HepG2 (cell line): ENCODE data around the gene STK11. TPM values are rescaled to one million over a fixed set of nuclear protein-coding genes. Genes with fewer than 3 reads are reported as not detected.

Source experiments
- ATF7-NPFF ChIP-seq: sonication (generic); formaldehyde crosslinking; IDR thresholded peaks from 2 replicates; pipeline ENCODE4 v1.8.1; 2023; ENCODE audit warnings: mild to moderate bottlenecking, low read depth, missing genetic modification reagents, moderate library complexity
- CAMTA2 ChIP-seq: sonication (generic); formaldehyde crosslinking; IDR thresholded peaks from 2 replicates; pipeline ENCODE4 v1.4.0; 2020; ENCODE audit warnings: mild to moderate bottlenecking, missing genetic modification reagents, borderline replicate concordance
- HOXA3 ChIP-seq: sonication (generic); formaldehyde crosslinking; IDR thresholded peaks from 2 replicates; pipeline ENCODE4 v1.5.0; 2020; ENCODE audit warnings: missing genetic modification reagents
- NFE2L1 ChIP-seq: sonication (generic); formaldehyde crosslinking; IDR thresholded peaks from 2 replicates; pipeline ENCODE4 v1.4.0; 2020; ENCODE audit warnings: missing genetic modification reagents, mild to moderate bottlenecking, borderline replicate concordance
- ONECUT2 ChIP-seq: sonication (generic); formaldehyde crosslinking; IDR thresholded peaks from 2 replicates; pipeline ENCODE4 v1.4.0; 2020; ENCODE audit warnings: missing genetic modification reagents
- PHF20 ChIP-seq: sonication (generic); formaldehyde crosslinking; IDR thresholded peaks from 2 replicates; pipeline ENCODE4 v1.5.0; 2020; ENCODE audit warnings: mild to moderate bottlenecking, missing genetic modification reagents
- RFX5 ChIP-seq: IDR thresholded peaks from 2 replicates; pipeline ENCODE4 v1.6.1; 2011; ENCODE audit warnings: low read depth, low read length, improper control_type of control experiment
- SIX4 ChIP-seq: sonication (generic); formaldehyde crosslinking; IDR thresholded peaks from 2 replicates; pipeline ENCODE4 v1.4.0; 2020; ENCODE audit warnings: missing genetic modification reagents
- ZNF224 ChIP-seq: sonication (generic); formaldehyde crosslinking; IDR thresholded peaks from 2 replicates; pipeline ENCODE4 v1.5.0; 2020; ENCODE audit warnings: mild to moderate bottlenecking, missing genetic modification reagents
- ZNF75D ChIP-seq: sonication (generic); formaldehyde crosslinking; IDR thresholded peaks from 2 replicates; pipeline ENCODE4 v1.8.1; 2023; ENCODE audit warnings: missing genetic modification reagents, mild to moderate bottlenecking, borderline replicate concordance
- ZSCAN9 ChIP-seq: IDR thresholded peaks from 2 replicates; pipeline ENCODE4 v1.6.1; 2016; ENCODE audit warnings: borderline replicate concordance
- polyA plus RNA-seq, 8 experiments: library from polyadenylated mRNA; depleted of rRNA in 3 of 8; stranded (reverse) in 7 of 8; unstranded in 1 of 8; fragments of >200 nt; fragmentation: Illumina TruSeq in 4 of 8; extraction: Trizol in 4 of 8; gene quantifications; 2 replicates each; pipeline versions ENCODE4 v1.2.1 to v1.2.3, GENCODE V29; 2011 to 2016; ENCODE audit warnings: low read depth in 4 of 8, missing spikeins in 1 of 8, mixed read lengths in 1 of 8; ENCODE audit not compliant: insufficient read depth in 1 of 8
- total RNA-seq, 5 experiments: library from RNA; depleted of rRNA; stranded (reverse); fragments of >200 nt; fragmentation: Illumina TruSeq; extraction: Trizol; gene quantifications; 2 replicates each; pipeline ENCODE4 v1.2.3, GENCODE V29; 2016; ENCODE audit warnings: low read depth in 1 of 5
- TF ChIP-seq, protein P1 (sequence below): sonication (generic); formaldehyde crosslinking; IDR thresholded peaks from 2 replicates; pipeline ENCODE4 v1.4.0; 2020; ENCODE audit warnings: mild to moderate bottlenecking, missing genetic modification reagents
- TF ChIP-seq, protein P2 (sequence below): sonication (generic); formaldehyde crosslinking; IDR thresholded peaks from 2 replicates; pipeline ENCODE4 v1.4.0; 2020; ENCODE audit warnings: missing genetic modification reagents
- TF ChIP-seq, protein P3 (sequence below): sonication (generic); formaldehyde crosslinking; IDR thresholded peaks from 2 replicates; pipeline ENCODE4 v1.8.1; 2023; ENCODE audit warnings: mild to moderate bottlenecking, moderate library complexity, missing genetic modification reagents
- TF ChIP-seq, protein P4 (sequence below): sonication (generic); formaldehyde crosslinking; IDR thresholded peaks from 2 replicates; pipeline ENCODE4 v1.5.0; 2020; ENCODE audit warnings: missing genetic modification reagents
- TF ChIP-seq, protein P5 (sequence below): sonication (generic); formaldehyde crosslinking; IDR thresholded peaks from 2 replicates; pipeline ENCODE4 v1.4.0; 2020; ENCODE audit warnings: missing genetic modification reagents

Gene STK11
- total and polyA plus RNA-seq, 2 of the 13 experiments (the other 11 are each of a cell fraction or from before 2014, with no cell fraction given): 27.5 to 43.6 TPM

DNA sequence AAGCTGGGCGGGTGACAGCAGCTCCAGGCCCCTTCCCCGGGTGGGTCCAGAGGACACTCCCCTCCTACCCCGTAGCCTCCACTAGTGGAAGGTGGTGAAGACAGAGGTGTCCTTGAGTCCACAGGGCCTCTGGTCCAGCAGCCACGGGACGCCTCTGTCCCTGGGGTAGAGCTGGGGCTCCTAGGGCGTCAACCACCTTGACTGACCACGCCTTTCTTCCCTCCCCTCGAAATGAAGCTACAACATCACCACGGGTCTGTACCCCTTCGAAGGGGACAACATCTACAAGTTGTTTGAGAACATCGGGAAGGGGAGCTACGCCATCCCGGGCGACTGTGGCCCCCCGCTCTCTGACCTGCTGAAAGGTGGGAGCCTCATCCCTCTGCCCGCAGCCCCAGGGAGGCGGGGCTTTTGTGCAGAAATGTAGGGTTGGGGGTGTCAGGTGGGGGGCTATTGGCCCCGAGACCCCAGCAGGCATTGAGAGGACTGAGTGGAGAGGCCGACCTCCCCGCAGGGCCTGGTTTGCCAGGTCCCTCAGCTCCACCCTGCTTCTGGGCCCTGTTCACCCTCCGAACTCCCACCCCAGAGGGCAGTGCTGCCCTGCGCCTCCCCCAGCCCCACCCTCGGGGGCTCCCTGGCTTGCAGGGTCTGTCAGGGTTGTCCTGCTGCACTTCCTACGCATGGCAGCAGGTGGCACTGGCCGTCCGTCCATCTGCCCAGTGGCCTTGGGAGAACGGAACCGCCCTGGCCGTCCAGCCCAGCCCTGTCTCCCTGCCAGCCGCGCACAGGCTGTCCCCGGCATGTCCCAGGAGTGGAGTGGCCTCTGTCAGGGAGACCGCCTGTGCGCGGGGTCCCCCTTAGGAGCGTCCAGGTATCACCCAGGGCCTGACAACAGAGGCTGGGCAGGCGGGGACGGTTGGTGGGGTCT lies 15.7 kb downstream of the STK11 start (continued):
- TF ChIP-seq, protein P1, sequence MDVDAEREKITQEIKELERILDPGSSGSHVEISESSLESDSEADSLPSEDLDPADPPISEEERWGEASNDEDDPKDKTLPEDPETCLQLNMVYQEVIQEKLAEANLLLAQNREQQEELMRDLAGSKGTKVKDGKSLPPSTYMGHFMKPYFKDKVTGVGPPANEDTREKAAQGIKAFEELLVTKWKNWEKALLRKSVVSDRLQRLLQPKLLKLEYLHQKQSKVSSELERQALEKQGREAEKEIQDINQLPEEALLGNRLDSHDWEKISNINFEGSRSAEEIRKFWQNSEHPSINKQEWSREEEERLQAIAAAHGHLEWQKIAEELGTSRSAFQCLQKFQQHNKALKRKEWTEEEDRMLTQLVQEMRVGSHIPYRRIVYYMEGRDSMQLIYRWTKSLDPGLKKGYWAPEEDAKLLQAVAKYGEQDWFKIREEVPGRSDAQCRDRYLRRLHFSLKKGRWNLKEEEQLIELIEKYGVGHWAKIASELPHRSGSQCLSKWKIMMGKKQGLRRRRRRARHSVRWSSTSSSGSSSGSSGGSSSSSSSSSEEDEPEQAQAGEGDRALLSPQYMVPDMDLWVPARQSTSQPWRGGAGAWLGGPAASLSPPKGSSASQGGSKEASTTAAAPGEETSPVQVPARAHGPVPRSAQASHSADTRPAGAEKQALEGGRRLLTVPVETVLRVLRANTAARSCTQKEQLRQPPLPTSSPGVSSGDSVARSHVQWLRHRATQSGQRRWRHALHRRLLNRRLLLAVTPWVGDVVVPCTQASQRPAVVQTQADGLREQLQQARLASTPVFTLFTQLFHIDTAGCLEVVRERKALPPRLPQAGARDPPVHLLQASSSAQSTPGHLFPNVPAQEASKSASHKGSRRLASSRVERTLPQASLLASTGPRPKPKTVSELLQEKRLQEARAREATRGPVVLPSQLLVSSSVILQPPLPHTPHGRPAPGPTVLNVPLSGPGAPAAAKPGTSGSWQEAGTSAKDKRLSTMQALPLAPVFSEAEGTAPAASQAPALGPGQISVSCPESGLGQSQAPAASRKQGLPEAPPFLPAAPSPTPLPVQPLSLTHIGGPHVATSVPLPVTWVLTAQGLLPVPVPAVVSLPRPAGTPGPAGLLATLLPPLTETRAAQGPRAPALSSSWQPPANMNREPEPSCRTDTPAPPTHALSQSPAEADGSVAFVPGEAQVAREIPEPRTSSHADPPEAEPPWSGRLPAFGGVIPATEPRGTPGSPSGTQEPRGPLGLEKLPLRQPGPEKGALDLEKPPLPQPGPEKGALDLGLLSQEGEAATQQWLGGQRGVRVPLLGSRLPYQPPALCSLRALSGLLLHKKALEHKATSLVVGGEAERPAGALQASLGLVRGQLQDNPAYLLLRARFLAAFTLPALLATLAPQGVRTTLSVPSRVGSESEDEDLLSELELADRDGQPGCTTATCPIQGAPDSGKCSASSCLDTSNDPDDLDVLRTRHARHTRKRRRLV (CRISPR knock-in tag): no peak
- no peak for TF ChIP-seq PHF20 (CRISPR knock-in tag)
- TF ChIP-seq, protein P2, sequence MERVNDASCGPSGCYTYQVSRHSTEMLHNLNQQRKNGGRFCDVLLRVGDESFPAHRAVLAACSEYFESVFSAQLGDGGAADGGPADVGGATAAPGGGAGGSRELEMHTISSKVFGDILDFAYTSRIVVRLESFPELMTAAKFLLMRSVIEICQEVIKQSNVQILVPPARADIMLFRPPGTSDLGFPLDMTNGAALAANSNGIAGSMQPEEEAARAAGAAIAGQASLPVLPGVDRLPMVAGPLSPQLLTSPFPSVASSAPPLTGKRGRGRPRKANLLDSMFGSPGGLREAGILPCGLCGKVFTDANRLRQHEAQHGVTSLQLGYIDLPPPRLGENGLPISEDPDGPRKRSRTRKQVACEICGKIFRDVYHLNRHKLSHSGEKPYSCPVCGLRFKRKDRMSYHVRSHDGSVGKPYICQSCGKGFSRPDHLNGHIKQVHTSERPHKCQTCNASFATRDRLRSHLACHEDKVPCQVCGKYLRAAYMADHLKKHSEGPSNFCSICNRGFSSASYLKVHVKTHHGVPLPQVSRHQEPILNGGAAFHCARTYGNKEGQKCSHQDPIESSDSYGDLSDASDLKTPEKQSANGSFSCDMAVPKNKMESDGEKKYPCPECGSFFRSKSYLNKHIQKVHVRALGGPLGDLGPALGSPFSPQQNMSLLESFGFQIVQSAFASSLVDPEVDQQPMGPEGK: peak; percentile 72
- peak; percentile 52; the same call in 1 of the 2 replicates for TF ChIP-seq ATF7-NPFF
- TF ChIP-seq RFX5: no peak
- TF ChIP-seq, protein P3, sequence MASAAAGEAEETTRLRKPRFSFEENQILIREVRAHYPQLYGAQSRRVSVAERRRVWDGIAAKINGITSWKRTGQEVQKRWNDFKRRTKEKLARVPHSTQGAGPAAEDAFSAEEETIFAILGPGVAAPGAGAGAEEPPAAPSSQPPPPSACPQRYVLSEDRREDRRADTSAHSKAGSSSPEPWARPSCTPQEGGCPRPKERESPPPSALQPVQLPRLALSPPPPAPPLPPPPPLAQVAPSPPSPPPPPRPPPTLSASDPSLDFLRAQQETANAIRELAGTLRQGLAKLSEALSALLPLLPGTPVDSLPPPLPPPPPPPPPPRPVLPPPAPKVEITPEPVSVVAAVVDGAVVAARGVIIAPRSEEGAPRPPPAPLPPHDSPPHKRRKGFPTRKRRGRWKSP (CRISPR knock-in tag): no peak
- TF ChIP-seq ZNF224 (CRISPR knock-in tag): no peak
- TF ChIP-seq, protein P4, sequence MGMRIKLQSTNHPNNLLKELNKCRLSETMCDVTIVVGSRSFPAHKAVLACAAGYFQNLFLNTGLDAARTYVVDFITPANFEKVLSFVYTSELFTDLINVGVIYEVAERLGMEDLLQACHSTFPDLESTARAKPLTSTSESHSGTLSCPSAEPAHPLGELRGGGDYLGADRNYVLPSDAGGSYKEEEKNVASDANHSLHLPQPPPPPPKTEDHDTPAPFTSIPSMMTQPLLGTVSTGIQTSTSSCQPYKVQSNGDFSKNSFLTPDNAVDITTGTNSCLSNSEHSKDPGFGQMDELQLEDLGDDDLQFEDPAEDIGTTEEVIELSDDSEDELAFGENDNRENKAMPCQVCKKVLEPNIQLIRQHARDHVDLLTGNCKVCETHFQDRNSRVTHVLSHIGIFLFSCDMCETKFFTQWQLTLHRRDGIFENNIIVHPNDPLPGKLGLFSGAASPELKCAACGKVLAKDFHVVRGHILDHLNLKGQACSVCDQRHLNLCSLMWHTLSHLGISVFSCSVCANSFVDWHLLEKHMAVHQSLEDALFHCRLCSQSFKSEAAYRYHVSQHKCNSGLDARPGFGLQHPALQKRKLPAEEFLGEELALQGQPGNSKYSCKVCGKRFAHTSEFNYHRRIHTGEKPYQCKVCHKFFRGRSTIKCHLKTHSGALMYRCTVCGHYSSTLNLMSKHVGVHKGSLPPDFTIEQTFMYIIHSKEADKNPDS (CRISPR knock-in tag): no peak
- no peak for TF ChIP-seq NFE2L1 (CRISPR knock-in tag)
- TF ChIP-seq ONECUT2 (CRISPR knock-in tag): no peak
- TF ChIP-seq ZNF75D: no peak
- TF ChIP-seq SIX4: no peak
- TF ChIP-seq, protein P5, sequence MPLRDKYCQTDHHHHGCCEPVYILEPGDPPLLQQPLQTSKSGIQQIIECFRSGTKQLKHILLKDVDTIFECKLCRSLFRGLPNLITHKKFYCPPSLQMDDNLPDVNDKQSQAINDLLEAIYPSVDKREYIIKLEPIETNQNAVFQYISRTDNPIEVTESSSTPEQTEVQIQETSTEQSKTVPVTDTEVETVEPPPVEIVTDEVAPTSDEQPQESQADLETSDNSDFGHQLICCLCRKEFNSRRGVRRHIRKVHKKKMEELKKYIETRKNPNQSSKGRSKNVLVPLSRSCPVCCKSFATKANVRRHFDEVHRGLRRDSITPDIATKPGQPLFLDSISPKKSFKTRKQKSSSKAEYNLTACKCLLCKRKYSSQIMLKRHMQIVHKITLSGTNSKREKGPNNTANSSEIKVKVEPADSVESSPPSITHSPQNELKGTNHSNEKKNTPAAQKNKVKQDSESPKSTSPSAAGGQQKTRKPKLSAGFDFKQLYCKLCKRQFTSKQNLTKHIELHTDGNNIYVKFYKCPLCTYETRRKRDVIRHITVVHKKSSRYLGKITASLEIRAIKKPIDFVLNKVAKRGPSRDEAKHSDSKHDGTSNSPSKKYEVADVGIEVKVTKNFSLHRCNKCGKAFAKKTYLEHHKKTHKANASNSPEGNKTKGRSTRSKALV (CRISPR knock-in tag): no peak
- no peak for TF ChIP-seq ZSCAN9 (CRISPR knock-in tag)
- TF ChIP-seq CAMTA2 (CRISPR knock-in tag): no peak
- TF ChIP-seq HOXA3 (CRISPR knock-in tag): peak; percentile 52; the same call in 1 of the 2 replicates
